Upper lobe of left lung (tissue), 4 donors: ENCODE data around the gene UPK1A.

Experiments used
- POLR2A ChIP-seq, 4 donors: fragments of 450-650 bp; IDR thresholded peaks; one replicate each; pipeline ENCODE4 v1.5.1; 2016 to 2017; ENCODE audit warnings: antibody characterized with exemption in 4 of 4, mild to moderate bottlenecking in 2 of 4
- TF ChIP-seq, protein P1 (sequence below), 6 experiments: fragments of 450-650 bp in 4 of 6; fragments of 200-600 bp in 2 of 6; sonication (generic) in 2 of 6; IDR thresholded peaks; one replicate each; pipeline ENCODE4 v1.5.1; 2016 to 2019; ENCODE audit warnings: antibody characterized with exemption in 6 of 6

DNA sequence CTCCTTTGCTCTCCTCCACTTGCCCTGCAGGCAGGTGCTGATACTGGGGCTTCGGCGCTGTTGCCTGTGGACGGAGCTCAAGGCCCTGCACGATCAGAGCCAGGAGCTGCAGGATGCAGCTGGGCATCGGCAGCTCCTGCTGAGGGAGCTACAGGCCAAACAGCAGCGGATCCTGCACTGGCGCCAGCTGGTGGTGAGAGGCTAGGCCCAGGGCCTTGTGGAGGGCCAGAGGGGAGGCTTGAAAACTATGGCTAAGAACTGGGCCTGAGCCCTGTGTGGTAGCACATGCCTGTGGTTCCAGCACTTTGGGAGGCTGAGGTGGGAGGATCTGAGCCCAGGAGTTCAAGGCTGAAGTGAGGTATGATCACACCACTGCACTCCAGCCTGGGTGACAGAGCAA lies 47.5 kb upstream of the UPK1A start:
- TF ChIP-seq, protein P1, sequence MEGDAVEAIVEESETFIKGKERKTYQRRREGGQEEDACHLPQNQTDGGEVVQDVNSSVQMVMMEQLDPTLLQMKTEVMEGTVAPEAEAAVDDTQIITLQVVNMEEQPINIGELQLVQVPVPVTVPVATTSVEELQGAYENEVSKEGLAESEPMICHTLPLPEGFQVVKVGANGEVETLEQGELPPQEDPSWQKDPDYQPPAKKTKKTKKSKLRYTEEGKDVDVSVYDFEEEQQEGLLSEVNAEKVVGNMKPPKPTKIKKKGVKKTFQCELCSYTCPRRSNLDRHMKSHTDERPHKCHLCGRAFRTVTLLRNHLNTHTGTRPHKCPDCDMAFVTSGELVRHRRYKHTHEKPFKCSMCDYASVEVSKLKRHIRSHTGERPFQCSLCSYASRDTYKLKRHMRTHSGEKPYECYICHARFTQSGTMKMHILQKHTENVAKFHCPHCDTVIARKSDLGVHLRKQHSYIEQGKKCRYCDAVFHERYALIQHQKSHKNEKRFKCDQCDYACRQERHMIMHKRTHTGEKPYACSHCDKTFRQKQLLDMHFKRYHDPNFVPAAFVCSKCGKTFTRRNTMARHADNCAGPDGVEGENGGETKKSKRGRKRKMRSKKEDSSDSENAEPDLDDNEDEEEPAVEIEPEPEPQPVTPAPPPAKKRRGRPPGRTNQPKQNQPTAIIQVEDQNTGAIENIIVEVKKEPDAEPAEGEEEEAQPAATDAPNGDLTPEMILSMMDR (IDR thresholded peaks at IDR 0.05), result no peak
- no peak for TF ChIP-seq POLR2A (IDR thresholded peaks at IDR 0.05)
